Activated CD4-positive, alpha-beta T cell treated with anti-CD3 and anti-CD28 coated beads, Interleukin-2, amount 10 ng/mL, durations not matched to agents 24 days and 14 days (primary cell): Measurements from ENCODE around the gene AP4S1. TPM values are rescaled to one million over a fixed set of nuclear protein-coding genes. Genes with fewer than 3 reads are reported as not detected.

Source experiments
- DNase-seq: peaks from one replicate; pipeline ENCODE4 v3.0.0; 2022
- H3K27ac Mint-ChIP-seq: one replicate; pipeline ENCODE4 v1.8.0; 2022; ENCODE audit warnings: mild to moderate bottlenecking, mixed read lengths
- H3K27me3 Mint-ChIP-seq: one replicate; pipeline ENCODE4 v1.8.0; 2022; ENCODE audit warnings: mixed read lengths
- H3K36me3 Mint-ChIP-seq: one replicate; pipeline ENCODE4 v1.8.0; 2022; ENCODE audit warnings: low read depth, mild to moderate bottlenecking, mixed read lengths
- H3K4me1 Mint-ChIP-seq: one replicate; pipeline ENCODE4 v1.8.0; 2021; ENCODE audit warnings: mixed read lengths
- H3K4me3 Mint-ChIP-seq: one replicate; pipeline ENCODE4 v1.8.0; 2022; ENCODE audit warnings: mild to moderate bottlenecking, moderate library complexity, mixed read lengths
- H3K9me3 Mint-ChIP-seq: one replicate; pipeline ENCODE4 v1.8.0; 2021; ENCODE audit warnings: mixed read lengths
- intact Hi-C: fragments of 100-400 bp; cut with micrococcal nuclease; formaldehyde crosslinking; loops from one replicate; pipeline ENCODE4 v1.15.1; 2023
- total RNA-seq: library from RNA; stranded (reverse); gene quantifications from 2 replicates; pipeline ENCODE4 v1.2.3, GENCODE V29; 2022

AP4S1 gene
- total RNA-seq, 1 donor from 2014 or later: 8.6 TPM

DNA sequence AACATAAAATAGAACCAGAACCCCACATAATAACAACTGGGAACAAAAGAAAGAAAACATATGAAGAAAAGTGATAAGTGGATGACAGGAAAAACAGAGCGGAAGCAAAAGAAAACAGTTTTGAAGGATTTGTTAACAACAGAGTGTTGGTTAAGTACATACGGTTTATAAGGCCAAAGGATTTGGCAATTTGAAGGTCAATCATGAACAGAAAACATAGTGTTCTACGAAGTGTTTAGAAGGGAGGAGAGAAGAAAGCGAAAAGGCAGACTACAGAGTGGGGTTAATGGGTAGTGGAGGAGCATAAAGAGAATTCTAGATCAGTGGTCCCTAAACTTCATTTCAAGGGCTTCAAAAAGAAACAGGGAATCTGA lies 3.9 kb upstream of the AP4S1 start:
- H3K27me3 Mint-ChIP-seq: no peaks in the 10 kb centered on the region
- H3K27ac Mint-ChIP-seq: no peak overlapping the region
- DNase-seq: no peak
- intact Hi-C loops: no loop called here
- H3K9me3 Mint-ChIP-seq: no peaks in the 10 kb centered on the region
- peaks cover 29% of the 10 kb centered on the region for H3K4me1 Mint-ChIP-seq
- no peak overlapping the region for H3K4me3 Mint-ChIP-seq
- H3K36me3 Mint-ChIP-seq: peaks cover 19% of the 10 kb centered on the region

DNA sequence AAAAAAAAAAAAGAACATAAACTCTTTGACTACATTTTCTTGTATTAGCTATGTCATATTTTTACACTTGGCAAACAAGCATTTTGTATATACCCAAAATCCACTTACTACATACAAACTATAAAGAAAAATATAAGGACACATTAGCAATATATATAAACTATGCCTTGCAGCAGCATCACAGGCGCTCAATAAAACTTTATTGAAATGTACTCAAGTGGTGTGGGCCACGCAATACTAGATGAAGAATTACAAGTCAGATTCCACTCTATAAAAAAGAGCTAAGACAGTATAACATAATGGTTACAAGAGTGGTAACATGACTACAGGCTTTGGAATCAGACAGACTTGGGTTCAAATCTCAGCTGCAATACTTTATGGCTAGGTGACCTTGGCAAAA lies 3.1 kb upstream of the AP4S1 start:
- Mint-ChIP-seq H3K4me3 (no peak overlapping the region), H3K27me3 (no peaks in the 10 kb centered on the region), H3K9me3 (no peaks in the 10 kb centered on the region), H3K27ac (no peak overlapping the region), H3K4me1 (peaks cover 36% of the 10 kb centered on the region), H3K36me3 (peaks cover 19% of the 10 kb centered on the region)
- intact Hi-C loops: no loop called here
- no peak for DNase-seq

DNA sequence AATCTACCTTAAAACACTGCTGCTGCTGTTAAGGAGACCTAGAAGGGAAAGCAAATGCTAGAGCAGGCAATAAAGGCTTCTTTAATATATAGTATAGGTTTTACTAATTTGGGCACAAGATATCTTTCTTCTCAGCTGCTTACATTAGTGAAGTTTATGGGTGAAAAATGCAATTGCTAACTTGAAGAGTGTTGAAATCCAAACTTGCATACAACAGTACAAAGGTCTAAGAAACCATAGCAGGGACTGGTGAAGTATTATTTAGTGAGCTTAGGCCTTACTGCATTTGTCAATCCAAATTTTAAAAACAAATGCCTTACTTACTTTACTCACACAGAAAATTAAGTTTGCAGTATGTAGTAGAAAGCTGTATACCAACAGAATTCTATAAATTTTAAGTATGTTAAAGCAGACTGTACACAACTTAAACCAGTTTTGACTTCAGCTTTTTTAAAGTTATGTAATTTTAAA lies 1.4 kb upstream of the AP4S1 start:
- DNase-seq: no peak
- Mint-ChIP-seq H3K27ac (no peak overlapping the region), H3K9me3 (no peaks in the 10 kb centered on the region), H3K4me1 (peaks cover 43% of the 10 kb centered on the region), H3K36me3 (peaks cover 17% of the 10 kb centered on the region), H3K27me3 (no peaks in the 10 kb centered on the region), H3K4me3 (peak overlapping the region; percentile 46)
- intact Hi-C loops: no loop called here

DNA sequence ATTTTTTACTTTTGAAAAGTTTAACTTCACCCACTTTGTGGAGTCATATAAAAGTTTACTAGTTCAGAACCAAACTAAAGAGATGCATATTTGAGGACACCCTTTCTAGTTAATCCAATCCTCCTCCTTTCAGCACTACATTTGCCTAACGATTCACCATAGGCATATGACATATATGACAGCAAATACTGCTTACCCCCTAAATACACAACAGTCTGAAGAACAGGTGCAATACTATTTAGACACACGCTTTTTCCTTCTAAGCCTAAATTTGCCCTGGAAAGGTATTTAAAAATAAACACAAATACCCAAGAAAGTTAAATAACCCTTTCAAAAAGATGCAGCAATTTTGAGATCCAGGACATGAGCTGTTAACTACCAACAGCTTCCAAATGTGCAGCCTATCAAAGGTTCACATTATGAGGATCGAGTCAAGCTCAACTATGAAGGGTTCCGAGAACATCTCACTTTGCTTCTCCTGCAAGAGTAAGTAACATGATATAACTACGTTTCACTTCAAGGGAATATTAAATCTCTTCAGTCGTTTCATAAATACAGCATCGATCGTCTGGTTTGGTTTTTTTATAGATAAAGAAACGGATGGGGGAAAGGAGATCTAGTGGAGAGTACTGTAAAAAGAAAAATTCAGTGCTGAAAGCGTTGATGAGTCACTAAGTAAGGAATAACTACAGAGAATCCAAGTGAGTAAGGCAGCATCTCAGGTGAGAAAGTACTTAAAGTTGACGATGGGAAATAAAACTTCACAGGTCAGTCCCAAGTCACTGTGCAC lies 677 bp upstream of the AP4S1 start:
- intact Hi-C loops: loop anchor here (5.0 kb wide), 3 partner anchors 58 to 538 kb away; partner anchors contain the start of genes G2E3 and NUBPL

DNA sequence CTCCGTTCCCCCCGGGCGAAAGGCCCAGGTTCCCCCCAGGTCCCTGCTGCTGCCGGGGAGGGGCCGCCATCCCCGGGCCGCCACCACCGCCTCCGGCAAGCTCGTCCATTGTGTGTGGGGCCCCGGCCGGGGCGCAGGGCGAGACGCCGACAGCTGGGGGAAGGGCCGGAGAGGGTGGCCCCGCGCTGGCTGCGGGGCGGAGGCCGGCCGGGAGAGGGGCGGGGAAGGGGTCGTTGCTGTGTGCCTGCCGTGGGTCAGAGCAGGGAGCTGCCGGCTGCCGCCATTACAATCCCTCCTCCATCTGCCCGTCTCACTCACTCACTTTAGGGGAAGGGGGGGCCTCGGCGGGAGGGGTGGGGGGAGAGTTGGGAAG lies 614 bp downstream of the AP4S1 start, which contains the start of gene STRN3:
Gene STRN3 (minus strand): TSS at position 303 of the 373 bp plus-strand sequence. CDS start 194 bp downstream, at position 109.
- intact Hi-C loops: loop anchor here (1.0 to 5.0 kb wide), 7 partner anchors 31 to 536 kb away; partner anchors contain the start of genes DTD2, G2E3, NUBPL and SCFD1

More for the DNA sequence above, 677 bp upstream of the AP4S1 start:
- H3K27me3 Mint-ChIP-seq: no peaks in the 10 kb centered on the region
- H3K4me1 Mint-ChIP-seq: peaks cover 46% of the 10 kb centered on the region
- no peak for DNase-seq
- peak overlapping the region; percentile 83 for H3K27ac Mint-ChIP-seq
- H3K36me3 Mint-ChIP-seq: peaks cover 17% of the 10 kb centered on the region
- peak overlapping the region; percentile 92 for H3K4me3 Mint-ChIP-seq
- H3K9me3 Mint-ChIP-seq: no peaks in the 10 kb centered on the region

DNA sequence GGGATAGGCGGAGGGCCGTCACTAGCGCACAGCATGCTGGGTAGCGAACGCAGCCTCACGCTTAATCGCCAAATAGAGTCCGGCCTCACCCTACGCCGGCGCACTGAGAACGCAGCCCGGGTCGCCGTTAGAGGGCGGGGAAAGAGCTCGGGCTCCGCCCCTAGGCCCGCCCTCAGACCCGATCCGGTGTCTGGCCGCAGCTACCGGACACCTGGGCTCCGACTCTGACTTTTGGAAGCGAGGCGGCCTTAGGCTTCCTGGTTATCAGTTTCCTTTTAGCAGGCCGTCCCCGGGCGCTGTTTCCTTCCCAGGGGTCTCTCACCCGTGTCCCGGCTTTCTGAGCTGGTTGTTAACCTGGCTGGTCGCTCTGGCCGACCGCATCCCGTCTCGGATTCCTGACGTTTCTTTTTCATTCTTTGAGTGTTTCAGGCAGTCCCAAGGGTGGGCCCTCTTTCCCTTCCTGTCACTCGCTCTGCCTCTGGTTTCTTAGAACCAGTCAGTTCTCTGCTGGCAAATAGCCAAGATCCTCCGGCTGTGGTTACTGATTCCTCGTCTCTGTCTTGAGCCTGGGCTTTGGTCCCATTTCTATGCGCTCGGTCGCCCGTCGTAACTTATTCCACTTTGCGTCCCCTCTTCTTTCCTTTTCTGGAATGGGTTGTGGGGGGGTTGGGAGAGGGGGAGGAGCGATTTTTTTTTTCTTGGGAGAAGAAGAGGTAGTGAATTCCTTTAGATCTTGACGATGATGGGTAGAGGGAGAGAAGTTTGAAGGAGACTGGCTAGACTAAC lies 1.2 kb downstream of the AP4S1 start:
- Mint-ChIP-seq H3K4me1 (peaks cover 52% of the 10 kb centered on the region), H3K4me3 (peak overlapping the region; percentile 92), H3K36me3 (peaks cover 8% of the 10 kb centered on the region), H3K9me3 (no peaks in the 10 kb centered on the region), H3K27ac (peak overlapping the region; percentile 93), H3K27me3 (no peaks in the 10 kb centered on the region)
- DNase-seq: peak; percentile 98
- intact Hi-C loops: loop anchor here (1.0 to 5.0 kb wide), 7 partner anchors 31 to 536 kb away; partner anchors contain the start of genes DTD2, G2E3, NUBPL and SCFD1

More for the DNA sequence above, 614 bp downstream of the AP4S1 start, which contains the start of gene STRN3:
- Mint-ChIP-seq H3K9me3 (no peaks in the 10 kb centered on the region), H3K4me1 (peaks cover 50% of the 10 kb centered on the region), H3K36me3 (peaks cover 14% of the 10 kb centered on the region), H3K4me3 (peak within 1 kb of the TSS; percentile 92), H3K27ac (peak within 1 kb of the TSS; percentile 93), H3K27me3 (no peaks in the 10 kb centered on the region)
- DNase-seq: no peak

DNA sequence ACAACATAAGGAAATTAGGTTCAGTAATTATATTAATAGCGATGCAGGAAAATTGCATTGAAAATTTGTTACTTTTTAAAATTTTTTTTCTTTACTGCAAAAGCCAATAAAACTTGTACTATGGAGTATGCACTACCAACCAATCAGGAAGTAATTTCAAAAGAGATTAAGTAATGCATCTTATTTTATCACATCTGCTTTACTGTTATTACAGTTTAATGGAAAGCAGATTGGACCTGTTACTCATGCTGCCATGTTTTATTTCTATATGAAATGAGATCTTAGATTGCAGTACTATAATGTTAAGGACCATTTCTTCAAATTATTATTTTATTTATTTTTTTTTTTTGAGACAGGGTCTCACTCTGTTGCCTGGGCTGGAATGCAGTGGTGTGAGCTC lies 2.4 kb downstream of the AP4S1 start:
- Mint-ChIP-seq H3K36me3 (peaks cover 4% of the 10 kb centered on the region), H3K4me1 (peaks cover 52% of the 10 kb centered on the region), H3K27ac (no peak overlapping the region), H3K9me3 (no peaks in the 10 kb centered on the region), H3K4me3 (no peak overlapping the region), H3K27me3 (no peaks in the 10 kb centered on the region)
- no peak for DNase-seq
- intact Hi-C loops: loop anchor here (2.0 to 5.0 kb wide), 5 partner anchors 54 to 534 kb away; partner anchors contain the start of genes DTD2, G2E3, NUBPL and SCFD1

DNA sequence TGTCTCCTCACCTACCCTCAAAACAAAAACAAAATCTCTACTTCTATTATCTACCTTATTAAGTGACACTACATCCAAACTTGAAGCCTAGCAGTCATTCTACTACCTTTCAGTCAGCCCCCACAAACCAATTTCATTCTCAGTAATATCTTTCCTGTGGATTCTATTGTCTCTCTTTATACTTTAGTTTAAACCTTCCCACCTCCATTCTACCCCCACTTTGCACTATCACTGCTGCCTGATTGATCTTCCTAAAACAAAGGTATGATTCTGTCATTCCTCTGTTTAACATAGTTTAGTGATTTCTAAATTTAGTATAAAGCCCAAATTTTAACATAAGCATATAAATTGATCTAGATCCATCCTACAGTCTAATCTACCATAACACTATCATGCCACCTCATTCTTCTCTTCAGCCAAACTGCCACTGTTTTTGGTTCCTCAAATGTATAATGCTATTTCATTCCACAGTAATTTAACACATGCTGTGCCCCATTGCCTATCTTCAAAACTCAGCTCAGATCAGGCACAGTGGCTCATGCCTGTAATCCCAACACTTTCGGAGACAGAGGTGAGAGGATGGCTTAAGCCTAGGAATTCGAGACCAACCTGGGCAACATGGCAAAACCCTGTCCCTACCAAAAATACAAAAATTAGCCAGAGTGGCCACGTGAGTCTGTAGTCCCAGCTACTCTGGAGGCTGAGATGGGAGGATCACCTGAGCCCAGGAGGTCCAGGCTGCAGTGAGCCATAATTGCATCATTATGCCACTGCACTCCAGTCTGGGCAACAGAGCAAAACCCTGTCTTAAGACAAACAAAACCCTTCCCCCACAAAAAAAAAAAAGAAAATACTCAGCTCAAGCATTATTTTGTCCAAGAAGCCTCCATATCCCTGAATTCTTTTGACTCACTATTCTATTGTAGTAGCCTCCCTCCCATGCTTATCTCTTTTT lies 3.8 kb downstream of the AP4S1 start:
- Mint-ChIP-seq H3K27me3 (no peaks in the 10 kb centered on the region), H3K4me1 (peaks cover 45% of the 10 kb centered on the region), H3K27ac (peak overlapping the region; percentile 30), H3K36me3 (peaks cover 4% of the 10 kb centered on the region), H3K9me3 (no peaks in the 10 kb centered on the region), H3K4me3 (peak overlapping the region; percentile 0)
- DNase-seq: no peak
- intact Hi-C loops: loop anchor here (5.0 kb wide), 3 partner anchors 53 to 533 kb away; partner anchors contain the start of genes G2E3 and NUBPL

DNA sequence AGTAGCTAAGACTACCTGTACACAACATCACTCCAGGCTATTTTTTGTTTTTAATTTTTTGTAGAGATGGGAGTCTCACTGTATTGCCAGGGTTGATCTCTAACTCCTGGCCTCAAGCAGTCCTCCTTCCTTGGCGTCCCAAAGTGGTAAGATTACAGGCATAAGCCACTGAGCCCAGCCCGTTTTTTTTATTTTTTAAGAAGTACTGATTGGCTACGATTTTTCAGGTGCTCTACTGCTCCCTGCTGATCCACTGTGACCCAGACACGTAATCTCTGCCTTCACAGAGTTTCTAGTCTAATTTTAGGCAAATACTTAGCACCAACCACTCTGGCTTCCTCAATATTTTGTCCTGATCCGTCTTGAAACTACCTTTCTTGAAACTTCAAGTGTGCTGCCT lies 5.0 kb downstream of the AP4S1 start:
- intact Hi-C loops: no loop called here
- Mint-ChIP-seq H3K4me3 (no peak overlapping the region), H3K27me3 (no peaks in the 10 kb centered on the region), H3K9me3 (no peaks in the 10 kb centered on the region), H3K36me3 (no peaks in the 10 kb centered on the region), H3K27ac (peak overlapping the region; percentile 37), H3K4me1 (peaks cover 37% of the 10 kb centered on the region)
- DNase-seq: no peak

DNA sequence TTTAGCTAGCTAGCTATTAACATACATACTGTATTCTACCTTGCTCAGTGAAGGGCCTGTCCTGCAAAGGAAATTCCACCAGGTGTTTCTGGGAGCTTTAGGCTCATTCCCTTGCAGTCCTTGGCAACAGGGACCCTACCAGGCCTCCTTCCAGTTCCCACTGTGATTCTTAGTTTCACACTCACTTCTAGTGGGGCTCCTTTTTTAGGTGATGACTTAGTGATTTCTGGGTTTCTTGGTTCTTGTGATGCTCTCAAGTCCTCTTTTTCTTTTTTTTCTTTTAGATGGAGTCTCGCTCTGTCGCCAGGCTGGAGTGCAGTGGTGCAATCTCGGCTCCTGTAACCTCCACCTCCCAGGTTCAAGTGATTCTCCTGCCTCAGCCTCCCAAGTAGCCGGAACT lies 11.1 kb downstream of the AP4S1 start:
- no peaks in the 10 kb centered on the region for H3K27me3 Mint-ChIP-seq
- no peaks in the 10 kb centered on the region for H3K9me3 Mint-ChIP-seq
- peaks cover 5% of the 10 kb centered on the region for H3K36me3 Mint-ChIP-seq
- DNase-seq: no peak
- H3K4me3 Mint-ChIP-seq: no peak overlapping the region
- intact Hi-C loops: no loop called here
- H3K27ac Mint-ChIP-seq: no peak overlapping the region
- peaks cover 11% of the 10 kb centered on the region for H3K4me1 Mint-ChIP-seq

DNA sequence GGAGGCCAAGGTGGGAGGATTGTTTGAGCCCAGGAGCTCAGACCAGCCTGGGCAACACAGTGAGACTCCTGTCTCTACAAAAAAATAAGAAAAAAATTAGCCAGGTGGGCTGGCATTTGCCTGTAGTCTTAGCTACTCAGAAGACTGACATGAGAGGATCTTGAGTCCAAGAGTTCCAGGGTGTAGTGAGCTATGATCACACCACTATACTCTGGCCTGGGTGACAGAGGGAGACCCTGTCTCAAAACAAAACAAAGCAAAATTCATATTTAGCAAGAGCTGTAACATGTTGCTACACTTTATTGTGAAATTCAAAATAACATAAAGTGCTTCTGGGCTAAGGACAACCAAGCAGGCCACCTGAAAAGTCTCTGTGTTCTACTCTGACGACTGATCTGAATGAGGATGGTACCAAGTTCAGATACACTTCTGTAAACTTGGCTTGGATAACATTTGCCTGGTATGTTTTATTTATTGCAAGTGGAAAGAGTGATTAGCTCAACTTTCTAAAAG lies 12.3 kb downstream of the AP4S1 start:
- H3K27ac Mint-ChIP-seq: no peak overlapping the region
- peaks cover 7% of the 10 kb centered on the region for H3K4me1 Mint-ChIP-seq
- peaks cover 5% of the 10 kb centered on the region for H3K36me3 Mint-ChIP-seq
- no peaks in the 10 kb centered on the region for H3K27me3 Mint-ChIP-seq
- DNase-seq: no peak
- H3K9me3 Mint-ChIP-seq: no peaks in the 10 kb centered on the region
- intact Hi-C loops: no loop called here
- H3K4me3 Mint-ChIP-seq: no peak overlapping the region

DNA sequence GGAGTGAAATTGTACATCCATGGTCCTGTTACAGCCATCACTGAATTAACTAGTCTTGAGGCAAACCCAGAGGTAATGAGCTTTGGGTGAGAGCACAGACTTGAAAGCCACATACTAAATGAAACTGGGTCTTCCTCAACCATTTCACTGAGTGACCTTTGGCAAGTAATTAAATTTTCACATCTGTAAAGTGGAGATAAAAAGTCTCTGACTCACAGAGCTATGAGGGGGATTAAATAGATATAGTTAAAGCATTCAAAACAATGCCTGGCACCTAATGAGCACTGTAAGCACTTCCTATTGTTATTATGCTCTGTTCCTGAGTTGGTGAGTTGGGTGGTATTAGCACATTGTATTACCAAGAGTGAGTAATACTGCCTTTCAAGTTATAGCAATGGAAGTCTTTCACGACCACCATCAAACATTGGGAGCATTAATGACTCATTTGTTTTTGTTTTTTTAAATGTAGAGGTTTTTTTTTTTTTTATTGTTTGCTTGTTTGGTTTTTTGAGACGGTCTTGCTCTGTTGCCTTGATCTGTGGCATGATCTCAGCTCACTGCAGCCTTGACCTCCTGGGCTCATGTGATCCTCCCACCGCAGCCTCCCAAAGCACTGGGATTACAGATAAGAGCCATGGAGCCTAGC lies 13.2 kb downstream of the AP4S1 start:
- H3K4me1 Mint-ChIP-seq: peaks cover 3% of the 10 kb centered on the region
- no peak overlapping the region for H3K27ac Mint-ChIP-seq
- no peak overlapping the region for H3K4me3 Mint-ChIP-seq
- peaks cover 5% of the 10 kb centered on the region for H3K36me3 Mint-ChIP-seq
- no peaks in the 10 kb centered on the region for H3K9me3 Mint-ChIP-seq
- DNase-seq: no peak
- no peaks in the 10 kb centered on the region for H3K27me3 Mint-ChIP-seq
- intact Hi-C loops: no loop called here
